OCI-LY1 (cell line): ENCODE measurements around the gene SLC26A8.
"Not testable (repeated sequence)": the region's sequence is repeated elsewhere in the genome, so short reads cannot be mapped to it uniquely, and the experiment has no call there.

ENCODE experiments used
- EZH2 ChIP-seq: fragments of 200-600 bp; sonication (generic), shearing (Covaris generic); IDR thresholded peaks from 2 replicates; pipeline ENCODE4 v1.8.0; 2017; ENCODE audit warnings: borderline replicate concordance, mixed run types, mild to moderate bottlenecking, antibody characterized with exemption, low read length, moderate library complexity, mixed read lengths
- TF ChIP-seq, protein P1 (sequence below): fragments of 200-600 bp; sonication (generic), shearing (Covaris generic); IDR thresholded peaks from 2 replicates; pipeline ENCODE4 v1.5.1; 2017; ENCODE audit warnings: mild to moderate bottlenecking, antibody characterized with exemption, low read length, moderate library complexity, mixed read lengths

GRCh38 chr6:35939259-35939658, 85.2 kb downstream of the SLC26A8 start:
- TF ChIP-seq, protein P1, sequence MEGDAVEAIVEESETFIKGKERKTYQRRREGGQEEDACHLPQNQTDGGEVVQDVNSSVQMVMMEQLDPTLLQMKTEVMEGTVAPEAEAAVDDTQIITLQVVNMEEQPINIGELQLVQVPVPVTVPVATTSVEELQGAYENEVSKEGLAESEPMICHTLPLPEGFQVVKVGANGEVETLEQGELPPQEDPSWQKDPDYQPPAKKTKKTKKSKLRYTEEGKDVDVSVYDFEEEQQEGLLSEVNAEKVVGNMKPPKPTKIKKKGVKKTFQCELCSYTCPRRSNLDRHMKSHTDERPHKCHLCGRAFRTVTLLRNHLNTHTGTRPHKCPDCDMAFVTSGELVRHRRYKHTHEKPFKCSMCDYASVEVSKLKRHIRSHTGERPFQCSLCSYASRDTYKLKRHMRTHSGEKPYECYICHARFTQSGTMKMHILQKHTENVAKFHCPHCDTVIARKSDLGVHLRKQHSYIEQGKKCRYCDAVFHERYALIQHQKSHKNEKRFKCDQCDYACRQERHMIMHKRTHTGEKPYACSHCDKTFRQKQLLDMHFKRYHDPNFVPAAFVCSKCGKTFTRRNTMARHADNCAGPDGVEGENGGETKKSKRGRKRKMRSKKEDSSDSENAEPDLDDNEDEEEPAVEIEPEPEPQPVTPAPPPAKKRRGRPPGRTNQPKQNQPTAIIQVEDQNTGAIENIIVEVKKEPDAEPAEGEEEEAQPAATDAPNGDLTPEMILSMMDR, result not testable (repeated sequence)
- TF ChIP-seq EZH2, result not testable (repeated sequence)
